ENCODE results near the gene TMEM154. TPM values are rescaled to one million over a fixed set of nuclear protein-coding genes. Genes with fewer than 3 reads are reported as not detected.

Gene TMEM154
- polyA plus RNA-seq, 1 donor from 2014 or later = not detected

DNA sequence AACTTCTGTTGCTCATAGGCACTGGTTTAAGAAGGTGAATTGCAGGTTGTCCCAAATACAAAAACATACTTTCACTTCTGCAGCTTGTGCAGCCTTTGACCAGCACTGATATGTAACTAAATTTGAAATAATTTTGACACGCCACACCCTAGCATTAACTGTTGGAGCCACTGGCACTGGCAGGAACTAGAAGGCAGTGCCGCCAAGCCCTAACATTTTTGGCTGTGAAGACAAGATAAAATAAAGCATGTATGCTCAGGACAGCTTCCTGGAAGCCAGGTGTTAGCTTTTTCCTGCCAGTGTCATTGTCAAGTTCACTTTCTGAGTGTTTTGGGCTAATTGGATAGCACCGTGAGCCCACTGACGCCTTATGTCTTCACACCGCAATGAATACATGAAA, 78.6 kb downstream of the TMEM154 start:
- no peaks in the 10 kb centered on the region for H3K9me2 ChIP-seq (ENCODE audit: insufficient read depth, low read length)
- H3K4me2 ChIP-seq (ENCODE audit: low read length) = no peak overlapping the region
- no peak overlapping the region for H2AFZ ChIP-seq (ENCODE audit: low read depth, low read length)
- H3K36me3 ChIP-seq (ENCODE audit: insufficient read depth, low read length) = no peaks in the 10 kb centered on the region
- H3K79me2 ChIP-seq (replicated peaks; ENCODE audit: insufficient read depth, low read length) = no peaks in the 10 kb centered on the region
- H3K9me3 ChIP-seq (ENCODE audit: low read length) = no peaks in the 10 kb centered on the region
- H3F3A ChIP-seq (ENCODE audit: insufficient read depth, low read length, poor library complexity, severe bottlenecking) = no peaks in the 10 kb centered on the region
- H3K9ac ChIP-seq (ENCODE audit: low read length) = no peak overlapping the region
- H3K4me3 ChIP-seq (ENCODE audit: low read length) = no peak overlapping the region
- H3K27ac ChIP-seq (ENCODE audit: low read length) = no peak overlapping the region
- no peaks in the 10 kb centered on the region for H4K20me1 ChIP-seq (ENCODE audit: insufficient read depth)
- TF ChIP-seq, protein P1, sequence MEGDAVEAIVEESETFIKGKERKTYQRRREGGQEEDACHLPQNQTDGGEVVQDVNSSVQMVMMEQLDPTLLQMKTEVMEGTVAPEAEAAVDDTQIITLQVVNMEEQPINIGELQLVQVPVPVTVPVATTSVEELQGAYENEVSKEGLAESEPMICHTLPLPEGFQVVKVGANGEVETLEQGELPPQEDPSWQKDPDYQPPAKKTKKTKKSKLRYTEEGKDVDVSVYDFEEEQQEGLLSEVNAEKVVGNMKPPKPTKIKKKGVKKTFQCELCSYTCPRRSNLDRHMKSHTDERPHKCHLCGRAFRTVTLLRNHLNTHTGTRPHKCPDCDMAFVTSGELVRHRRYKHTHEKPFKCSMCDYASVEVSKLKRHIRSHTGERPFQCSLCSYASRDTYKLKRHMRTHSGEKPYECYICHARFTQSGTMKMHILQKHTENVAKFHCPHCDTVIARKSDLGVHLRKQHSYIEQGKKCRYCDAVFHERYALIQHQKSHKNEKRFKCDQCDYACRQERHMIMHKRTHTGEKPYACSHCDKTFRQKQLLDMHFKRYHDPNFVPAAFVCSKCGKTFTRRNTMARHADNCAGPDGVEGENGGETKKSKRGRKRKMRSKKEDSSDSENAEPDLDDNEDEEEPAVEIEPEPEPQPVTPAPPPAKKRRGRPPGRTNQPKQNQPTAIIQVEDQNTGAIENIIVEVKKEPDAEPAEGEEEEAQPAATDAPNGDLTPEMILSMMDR (IDR thresholded peaks at IDR 0.05; ENCODE audit: poor library complexity, severe bottlenecking) = no peak
- no peaks in the 10 kb centered on the region for H3K27me3 ChIP-seq (ENCODE audit: insufficient read depth, low read depth, low read length)

DNA sequence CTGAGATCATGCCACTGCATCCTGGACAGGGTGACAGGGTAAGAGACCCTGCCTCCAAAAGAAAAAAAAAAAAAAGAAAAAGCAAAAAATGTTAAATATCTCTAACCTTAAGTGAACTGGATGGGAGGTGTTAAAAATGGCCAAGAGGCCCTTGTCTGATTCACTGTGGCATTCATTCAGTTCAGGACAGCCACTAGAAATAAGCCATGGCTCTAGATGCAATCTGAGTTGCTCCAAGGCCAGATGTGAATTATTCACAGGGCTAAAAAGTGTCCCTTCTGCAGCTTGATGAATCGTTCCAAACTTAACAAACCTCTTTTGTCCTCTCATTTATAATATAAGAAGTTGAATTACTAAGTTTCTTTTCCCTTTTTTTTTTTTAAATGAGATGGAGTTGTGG, 80.2 kb downstream of the TMEM154 start:
- no peaks in the 10 kb centered on the region for H3K79me2 ChIP-seq (replicated peaks; ENCODE audit: insufficient read depth, low read length)
- no peaks in the 10 kb centered on the region for H3K36me3 ChIP-seq (ENCODE audit: insufficient read depth, low read length)
- no peak overlapping the region for H3K4me2 ChIP-seq (ENCODE audit: low read length)
- no peaks in the 10 kb centered on the region for H3K27me3 ChIP-seq (ENCODE audit: insufficient read depth, low read depth, low read length)
- no peak overlapping the region for H3K4me3 ChIP-seq (ENCODE audit: low read length)
- H2AFZ ChIP-seq (ENCODE audit: low read depth, low read length) = no peak overlapping the region
- TF ChIP-seq TAF1 (IDR thresholded peaks at IDR 0.05; ENCODE audit: low read depth) = no peak
- TF ChIP-seq REST (IDR thresholded peaks at IDR 0.05; ENCODE audit: borderline replicate concordance) = no peak
- TF ChIP-seq RAD21 (conservative IDR thresholded peaks at IDR 0.05) = no peak
- no peak for TF ChIP-seq EZH2 (IDR thresholded peaks at IDR 0.05; ENCODE audit: borderline replicate concordance, insufficient read depth, low read length, poor library complexity, severe bottlenecking)
- no peak for TF ChIP-seq POLR2AphosphoS5 (IDR thresholded peaks at IDR 0.05)
- TF ChIP-seq MXI1 (conservative IDR thresholded peaks at IDR 0.05; ENCODE audit: poor library complexity, severe bottlenecking) = no peak
- TF ChIP-seq, protein P1 (IDR thresholded peaks at IDR 0.05; ENCODE audit: poor library complexity, severe bottlenecking) = no peak
- no peak for TF ChIP-seq EP300 (conservative IDR thresholded peaks at IDR 0.05; ENCODE audit: poor library complexity, severe bottlenecking)
- no peak for TF ChIP-seq SMC3 (conservative IDR thresholded peaks at IDR 0.05; ENCODE audit: poor library complexity)
- H4K20me1 ChIP-seq (ENCODE audit: insufficient read depth) = no peaks in the 10 kb centered on the region
- H3K9ac ChIP-seq (ENCODE audit: low read length) = no peak overlapping the region
- H3K9me2 ChIP-seq (ENCODE audit: insufficient read depth, low read length) = no peaks in the 10 kb centered on the region
- H3K27ac ChIP-seq (ENCODE audit: low read length) = no peak overlapping the region
- H3K9me3 ChIP-seq (ENCODE audit: low read length) = no peaks in the 10 kb centered on the region
- H3F3A ChIP-seq (ENCODE audit: insufficient read depth, low read length, poor library complexity, severe bottlenecking) = no peaks in the 10 kb centered on the region
